Stimulated activated CD8-positive, alpha-beta memory T cell treated with anti-CD3 and anti-CD28 coated beads, Interleukin-2, amount 100 ng/mL, for 48 hours (primary cell): ENCODE results near the gene SUZ12.
"Not testable (repeated sequence)": the region's sequence is repeated elsewhere in the genome, so short reads cannot be mapped to it uniquely, and the experiment has no call there.

Source experiments
- DNase-seq, 2 donors: peaks; one replicate each; pipeline ENCODE4 v3.0.0-alpha.2; 2020; ENCODE audit warnings: low read depth in 2 of 2

The SUZ12 gene

DNA sequence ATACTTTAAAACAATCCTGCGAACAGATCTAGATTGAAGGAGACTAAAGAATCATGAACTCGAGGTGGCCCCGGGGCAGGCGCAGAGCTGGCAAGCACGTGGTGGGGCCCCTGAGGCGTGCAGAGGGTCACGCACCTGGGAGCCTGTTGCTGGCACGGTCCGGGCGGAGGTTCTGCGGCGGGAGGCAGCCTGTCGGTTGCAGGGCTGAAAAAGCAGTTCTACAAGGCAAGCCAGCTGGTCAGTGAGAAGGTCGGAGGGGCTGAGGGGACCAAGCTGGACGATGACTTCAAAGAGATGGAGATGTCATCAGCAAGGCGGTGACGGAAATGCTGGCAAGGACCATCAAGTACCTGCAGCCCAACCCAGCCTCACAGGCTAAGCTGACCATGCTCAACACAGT, 103.4 kb downstream of the SUZ12 start:
- DNase-seq = not testable (repeated sequence)

DNA sequence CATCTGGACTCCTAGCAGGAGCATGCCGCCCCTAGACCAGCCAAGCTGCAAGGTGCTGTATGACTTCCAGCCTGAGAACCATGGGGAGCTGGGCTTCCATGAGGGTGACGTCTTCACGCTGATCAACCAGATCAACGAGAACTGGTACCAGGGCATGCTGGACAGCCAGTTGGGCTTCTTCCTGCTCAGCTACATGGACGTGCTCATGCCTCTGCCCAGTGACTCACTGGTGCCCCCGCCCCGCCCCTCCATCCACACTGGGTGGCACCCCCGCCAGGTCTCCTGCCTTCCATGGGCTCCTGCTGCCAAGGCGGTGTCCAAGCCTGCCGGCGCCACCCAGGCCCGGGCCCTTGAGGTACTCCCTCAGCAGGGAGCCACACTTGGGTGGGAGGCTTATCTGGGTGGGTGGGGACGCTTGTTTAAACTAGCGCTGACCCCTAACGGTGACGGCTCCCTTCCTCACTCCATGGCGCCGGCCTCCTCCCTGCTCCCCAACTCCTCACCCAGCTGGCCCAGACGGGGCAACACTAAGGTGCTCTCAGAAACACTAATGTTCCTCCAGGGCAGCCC, 104.6 kb downstream of the SUZ12 start:
- not testable (repeated sequence) for DNase-seq

DNA sequence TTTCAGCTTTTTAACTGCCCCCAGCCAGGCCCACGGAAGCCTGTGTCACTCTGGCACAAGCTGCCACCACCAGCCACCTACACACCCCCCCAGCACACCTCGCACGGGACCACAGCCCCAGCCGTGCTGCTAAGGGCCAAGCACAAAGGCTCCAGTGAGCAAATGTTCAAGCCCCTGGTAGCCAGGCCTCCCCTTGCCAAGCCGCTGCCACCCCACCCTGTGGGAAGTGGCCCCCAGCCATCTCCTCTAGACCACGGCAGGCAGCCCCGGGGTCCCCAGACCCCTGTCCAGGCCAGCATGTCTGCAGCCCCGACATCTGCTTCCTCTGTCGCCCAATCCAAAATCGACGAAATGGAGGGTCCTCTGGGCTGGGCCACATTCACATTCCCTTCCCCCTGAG, 105.5 kb downstream of the SUZ12 start:
- DNase-seq = not testable (repeated sequence)

DNA sequence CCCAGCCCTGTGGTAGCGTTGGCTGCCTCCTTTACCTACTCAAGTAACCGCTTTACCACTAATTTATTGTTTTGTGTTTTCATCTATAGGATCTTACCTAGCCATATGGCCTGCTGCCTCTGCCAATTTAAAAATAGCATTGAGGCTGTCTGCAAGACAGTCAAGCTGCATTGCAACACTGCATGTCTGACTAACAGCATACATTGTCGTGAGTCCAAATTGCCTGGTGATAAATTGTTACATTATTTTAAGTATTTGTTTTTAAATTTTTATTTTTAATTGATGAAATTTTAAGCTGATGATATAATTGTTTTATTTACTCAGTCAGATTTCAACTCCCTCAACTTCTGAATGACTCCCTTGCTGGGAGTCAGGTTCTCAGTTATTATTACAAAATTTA, 108.8 kb downstream of the SUZ12 start:
- DNase-seq = not testable (repeated sequence)

DNA sequence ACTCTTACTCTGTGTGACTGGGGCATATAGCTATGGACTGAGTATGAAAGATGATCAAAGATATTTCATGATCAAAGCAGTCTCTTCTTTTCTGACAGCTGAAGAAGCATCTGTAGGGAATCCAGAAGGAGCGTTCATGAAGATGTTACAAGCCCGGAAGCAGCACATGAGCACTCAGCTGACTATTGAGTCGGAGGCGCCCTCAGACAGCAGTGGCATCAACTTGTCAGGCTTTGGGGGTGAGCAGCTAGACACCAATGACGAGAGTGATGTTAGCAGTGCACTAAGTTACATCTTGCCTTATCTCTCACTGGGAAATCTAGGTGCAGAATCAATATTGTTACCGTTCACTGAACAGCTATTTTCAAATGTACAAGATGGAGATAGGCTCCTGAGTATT, 110.9 kb downstream of the SUZ12 start:
- not testable (repeated sequence) for DNase-seq
